ENCODE results near the gene TLR10. TPM values are rescaled to one million over a fixed set of nuclear protein-coding genes. Genes with fewer than 3 reads are reported as not detected.

The TLR10 gene
- total RNA-seq, 1 donor from 2014 or later: not detected

GRCh38 chr4:38822748-38823303, 40.0 kb upstream of the TLR10 start:
- Histone ChIP-seq H3K4me3 (no peak overlapping the region), H3K36me3 (no peaks in the 10 kb centered on the region), H3K27me3 (no peaks in the 10 kb centered on the region), H3K4me1 (no peaks in the 10 kb centered on the region), H3K27ac (no peak overlapping the region), H3K9me3 (no peaks in the 10 kb centered on the region)
- no peak for TF ChIP-seq CTCF (IDR thresholded peaks at IDR 0.05)
- no peak for TF ChIP-seq POLR2A (IDR thresholded peaks at IDR 0.05)
- TF ChIP-seq POLR2AphosphoS5 (IDR thresholded peaks at IDR 0.05; ENCODE audit: insufficient read depth in 1 of 2, low read depth in 1 of 2): no peak
- intact Hi-C loops (cut with DNase I): no loop called here
- no peak for DNase-seq (ENCODE audit: extremely low spot score in 2 of 2)

GRCh38 chr4:38821739-38822138, 38.9 kb upstream of the TLR10 start:
- H3K4me1 ChIP-seq: no peaks in the 10 kb centered on the region
- no peak overlapping the region for H3K4me3 ChIP-seq
- H3K27me3 ChIP-seq: no peaks in the 10 kb centered on the region
- TF ChIP-seq CTCF (IDR thresholded peaks at IDR 0.05): no peak
- TF ChIP-seq POLR2AphosphoS5 (IDR thresholded peaks at IDR 0.05; ENCODE audit: insufficient read depth in 1 of 2, low read depth in 1 of 2): no peak
- no peak for TF ChIP-seq POLR2A (IDR thresholded peaks at IDR 0.05)
- no peaks in the 10 kb centered on the region for H3K36me3 ChIP-seq
- no peak overlapping the region for H3K27ac ChIP-seq
- intact Hi-C loops (cut with DNase I): no loop called here
- H3K9me3 ChIP-seq: no peaks in the 10 kb centered on the region
- no peak for DNase-seq (ENCODE audit: extremely low spot score in 2 of 2)

GRCh38 chr4:38820329-38821061, 37.7 kb upstream of the TLR10 start:
- Histone ChIP-seq H3K27me3 (no peaks in the 10 kb centered on the region), H3K9me3 (no peaks in the 10 kb centered on the region), H3K27ac (no peak overlapping the region), H3K4me3 (no peak overlapping the region), H3K4me1 (no peaks in the 10 kb centered on the region), H3K36me3 (no peaks in the 10 kb centered on the region)
- no peak for DNase-seq (ENCODE audit: extremely low spot score in 2 of 2)
- intact Hi-C loops (cut with DNase I): no loop called here
- no peak for TF ChIP-seq POLR2A (IDR thresholded peaks at IDR 0.05)
- no peak for TF ChIP-seq CTCF (IDR thresholded peaks at IDR 0.05)
- TF ChIP-seq POLR2AphosphoS5 (IDR thresholded peaks at IDR 0.05; ENCODE audit: insufficient read depth in 1 of 2, low read depth in 1 of 2): no peak

GRCh38 chr4:38819569-38819968, 36.8 kb upstream of the TLR10 start:
- no peaks in the 10 kb centered on the region for H3K36me3 ChIP-seq

More at GRCh38 chr4:38819569-38819968, 36.8 kb upstream of the TLR10 start:
- DNase-seq (ENCODE audit: extremely low spot score in 2 of 2): no peak
- H3K27ac ChIP-seq: no peak overlapping the region
- H3K4me3 ChIP-seq: no peak overlapping the region
- TF ChIP-seq POLR2A (IDR thresholded peaks at IDR 0.05) (no peak), CTCF (IDR thresholded peaks at IDR 0.05) (no peak), POLR2AphosphoS5 (IDR thresholded peaks at IDR 0.05; ENCODE audit: insufficient read depth in 1 of 2, low read depth in 1 of 2) (no peak)
- intact Hi-C loops (cut with DNase I): no loop called here
- no peaks in the 10 kb centered on the region for H3K9me3 ChIP-seq
- no peaks in the 10 kb centered on the region for H3K4me1 ChIP-seq
- no peaks in the 10 kb centered on the region for H3K27me3 ChIP-seq

Measured in vagina (tissue), 2 donors.